Testis (tissue), 3 donors: ENCODE results near the gene CLEC7A. TPM values are rescaled to one million over a fixed set of nuclear protein-coding genes. Genes with fewer than 3 reads are reported as not detected.

ENCODE experiments used
- DNase-seq: peaks from one replicate; pipeline ENCODE4 v3.0.0-alpha.2; 2019
- H3K27ac ChIP-seq, 2 donors: fragments of 200-600 bp; sonication (generic); one replicate each; pipeline ENCODE4 v1.5.1; 2019
- H3K27me3 ChIP-seq: fragments of 200-600 bp; sonication (generic); one replicate; pipeline ENCODE4 v1.5.1; 2019
- H3K36me3 ChIP-seq: fragments of 200-600 bp; sonication (generic); one replicate; pipeline ENCODE4 v1.5.1; 2017; ENCODE audit warnings: low read depth; ENCODE audit errors: missing control alignments
- H3K4me1 ChIP-seq: fragments of 200-600 bp; sonication (generic); one replicate; pipeline ENCODE4 v1.5.1; 2019
- H3K4me3 ChIP-seq, 2 donors: fragments of 200-600 bp; sonication (generic); one replicate each; pipeline ENCODE4 v1.5.1; 2017 to 2019
- H3K9me3 ChIP-seq: fragments of 200-600 bp; sonication (generic); one replicate; pipeline ENCODE4 v1.5.1; 2017
- CTCF ChIP-seq, 3 experiments: fragments of 450-650 bp in 2 of 3; fragments of 200-600 bp in 1 of 3; sonication (generic) in 1 of 3; IDR thresholded peaks; one replicate each; pipeline ENCODE4 v1.5.1; 2016 to 2019; ENCODE audit warnings: antibody characterized with exemption in 3 of 3, mild to moderate bottlenecking in 2 of 3, moderate library complexity in 1 of 3
- POLR2A ChIP-seq: fragments of 450-650 bp; IDR thresholded peaks from one replicate; pipeline ENCODE4 v1.6.1; 2017; ENCODE audit warnings: antibody characterized with exemption, mild to moderate bottlenecking, moderate library complexity
- WGBS, 2 donors: methylation state at CpG; one replicate each; pipeline ENCODE4 v1.1.5; 2018; 5-methylcytosine and 5-hydroxymethylcytosine counted together
- intact Hi-C: fragments of 100-400 bp; cut with DNase I; formaldehyde crosslinking; loops from one replicate; pipeline ENCODE4 v1.15.1; 2023; ENCODE audit warnings: low total_unique reads
- polyA plus RNA-seq: library from polyadenylated mRNA; stranded (reverse); fragments of 350-450 nt; fragmentation: Illumina TruSeq; extraction: RNeasy Lipid Tissue Mini Kit (QIAGEN cat#74804); gene quantifications from one replicate; pipeline ENCODE4 v1.2.3, GENCODE V29; 2014; ENCODE audit warnings: low read depth, low replicate concordance; ENCODE audit not compliant: insufficient read depth
- total RNA-seq, 2 donors: library from RNA; depleted of rRNA; stranded (reverse); fragments of >200 nt; gene quantifications; one replicate each; pipeline ENCODE4 v1.2.3, GENCODE V29; 2016

Gene CLEC7A
- total and polyA plus RNA-seq, 3 donors from 2014 or later, result 1.9 to 4.8 (median 4.4) TPM

- Histone ChIP-seq H3K4me1 (no peaks in the 10 kb centered on the region), H3K4me3 (no peak overlapping the region), H3K27ac (no peak overlapping the region), H3K27me3 (no peaks in the 10 kb centered on the region), H3K36me3 (no peaks in the 10 kb centered on the region), H3K9me3 (no peaks in the 10 kb centered on the region)
- no peak for DNase-seq
- no peak for TF ChIP-seq POLR2A
- no peak for TF ChIP-seq CTCF (IDR thresholded peaks at IDR 0.05)
- WGBS, 2 donors, result 45 to 58% methylated on average over 1 of the region's 1 CpG
- intact Hi-C loops, result no loop called here
Measured at GRCh38 chr12:10113920-10114319, 16.1 kb downstream of the CLEC7A start.

- WGBS, 2 donors, result 80 to 86% methylated on average over 1 of the region's 1 CpG
- Histone ChIP-seq H3K4me3 (no peak overlapping the region), H3K36me3 (no peaks in the 10 kb centered on the region), H3K4me1 (no peaks in the 10 kb centered on the region), H3K27ac (no peak overlapping the region), H3K27me3 (no peaks in the 10 kb centered on the region), H3K9me3 (no peaks in the 10 kb centered on the region)
- TF ChIP-seq POLR2A (no peak), CTCF (IDR thresholded peaks at IDR 0.05) (no peak)
- DNase-seq, result no peak
- intact Hi-C loops, result no loop called here
Measured at GRCh38 chr12:10113075-10113474, 16.9 kb downstream of the CLEC7A start.

- intact Hi-C loops, result no loop called here
- Histone ChIP-seq H3K9me3 (no peaks in the 10 kb centered on the region), H3K4me3 (peak overlapping the region; percentile 36 to 37), H3K27me3 (no peaks in the 10 kb centered on the region), H3K36me3 (no peaks in the 10 kb centered on the region), H3K4me1 (no peaks in the 10 kb centered on the region), H3K27ac (no peak overlapping the region)
- DNase-seq, result peak; percentile 40
- TF ChIP-seq CTCF (IDR thresholded peaks at IDR 0.05) (no peak), POLR2A (no peak)
- 46 to 74% methylated on average over 30 to 38 of the region's 38 CpGs for WGBS, 2 donors
Measured at GRCh38 chr12:10111451-10111850, 18.5 kb downstream of the CLEC7A start.

GRCh38 chr12:10110256-10110844 is 19.6 kb downstream of the CLEC7A start:
- 81 to 92% methylated on average over 2 of the region's 2 CpGs for WGBS, 2 donors
- Histone ChIP-seq H3K4me3 (no peak overlapping the region), H3K27me3 (no peaks in the 10 kb centered on the region), H3K36me3 (no peaks in the 10 kb centered on the region), H3K27ac (no peak overlapping the region), H3K4me1 (no peaks in the 10 kb centered on the region), H3K9me3 (no peaks in the 10 kb centered on the region)
- DNase-seq, result no peak
- intact Hi-C loops, result no loop called here
- TF ChIP-seq POLR2A, result no peak
- no peak for TF ChIP-seq CTCF (IDR thresholded peaks at IDR 0.05)

GRCh38 chr12:10102322-10102721 is 27.7 kb downstream of the CLEC7A start:
- Histone ChIP-seq H3K4me3 (no peak overlapping the region), H3K36me3 (no peaks in the 10 kb centered on the region), H3K4me1 (peaks cover 11% of the 10 kb centered on the region), H3K27me3 (no peaks in the 10 kb centered on the region), H3K27ac (no peak overlapping the region), H3K9me3 (no peaks in the 10 kb centered on the region)
- TF ChIP-seq POLR2A (no peak), CTCF (IDR thresholded peaks at IDR 0.05) (no peak)
- WGBS, 2 donors, result 47 to 62% methylated on average over 2 of the region's 2 CpGs
- no peak for DNase-seq
- intact Hi-C loops, result no loop called here
